ENCODE data around the gene CFAP46.
A peak's percentile ranks its signal among the peaks of the same experiment; 100 is the strongest.

- TF ChIP-seq CTCF (IDR thresholded peaks at IDR 0.05 in 8 of 11, conservative IDR thresholded peaks at IDR 0.05 in 3 of 11) (peak in 7 of 11 experiments; percentile 13 to 48 (median 20)), POLR2A (IDR thresholded peaks at IDR 0.05) (no peak), POLR2AphosphoS5 (IDR thresholded peaks at IDR 0.05) (no peak)
Measured at GRCh38 chr10:132938472-132939339, 3.7 kb downstream of the CFAP46 start.

All from spleen (tissue), 7 donors.